OCI-LY7 (cell line): ENCODE results near the gene PRX. TPM values are rescaled to one million over a fixed set of nuclear protein-coding genes. Genes with fewer than 3 reads are reported as not detected.

Experiments
- BruUV-seq: library from RNA; stranded (reverse); fragments of 400-500 nt; replicated peaks from 2 replicates; lab custom pipeline; 2021; lab: Mats Ljungman, UMichigan
- CTCF ChIA-PET: fragments of 300-600 bp; sonication (Branson Sonifier 250); formaldehyde crosslinking; loops from one replicate; lab custom pipeline; 2022; ENCODE audit warnings: antibody characterized with exemption; ENCODE audit not compliant: unreplicated experiment; lab: Charles Lee
- POLR2A ChIA-PET: fragments of 300-600 bp; sonication (Branson Sonifier 250); formaldehyde crosslinking; loops from one replicate; lab custom pipeline; 2022; ENCODE audit warnings: antibody characterized with exemption; lab: Charles Lee
- DNase-seq: peaks from one replicate; pipeline ENCODE4 v3.0.0-alpha.2; 2015; ENCODE audit warnings: low spot score
- H2AFZ ChIP-seq: fragments of 200-600 bp; sonication (generic), shearing (Covaris generic); 2 replicates; pipeline ENCODE4 v1.6.1; 2014; ENCODE audit warnings: mild to moderate bottlenecking, antibody characterized with exemption, low read length, moderate library complexity
- H3K27ac ChIP-seq: fragments of 200-600 bp; sonication (generic); 2 replicates; pipeline ENCODE4 v1.5.1; 2014; ENCODE audit warnings: mixed run types, low read depth, mild to moderate bottlenecking, moderate library complexity, low read length, inconsistent platforms; ENCODE audit not compliant: poor library complexity, severe bottlenecking
- H3K36me3 ChIP-seq: fragments of 200-600 bp; sonication (generic); 2 replicates; pipeline ENCODE4 v1.6.1; 2014; ENCODE audit warnings: mild to moderate bottlenecking, antibody characterized with exemption, low read length, moderate library complexity, mixed read lengths; ENCODE audit not compliant: insufficient read depth
- H3K4me1 ChIP-seq: fragments of 200-600 bp; sonication (generic); 2 replicates; pipeline ENCODE4 v1.5.1; 2014; ENCODE audit warnings: mild to moderate bottlenecking, low read length; ENCODE audit not compliant: insufficient read depth, poor library complexity, severe bottlenecking
- H3K4me2 ChIP-seq: fragments of 200-600 bp; sonication (generic); 2 replicates; pipeline ENCODE4 v1.6.1; 2014; ENCODE audit warnings: mild to moderate bottlenecking, low read length
- H3K4me3 ChIP-seq: fragments of 200-600 bp; sonication (generic); 2 replicates; pipeline ENCODE4 v1.5.1; 2014; ENCODE audit warnings: mild to moderate bottlenecking, low read depth, low read length; ENCODE audit not compliant: poor library complexity, severe bottlenecking
- H3K79me2 ChIP-seq: fragments of 200-600 bp; sonication (generic); 2 replicates; pipeline ENCODE4 v1.6.1; 2016; ENCODE audit warnings: low read depth, mild to moderate bottlenecking, low read length, moderate library complexity, mixed read lengths; ENCODE audit not compliant: insufficient read depth
- H3K9me2 ChIP-seq: fragments of 200-600 bp; sonication (generic); 2 replicates; pipeline ENCODE4 v1.6.1; 2016; ENCODE audit warnings: mild to moderate bottlenecking, low read length, mixed read lengths; ENCODE audit not compliant: insufficient read depth
- H3K9me3 ChIP-seq: fragments of 200-600 bp; sonication (generic); 2 replicates; pipeline ENCODE4 v1.6.1; 2014; ENCODE audit warnings: mild to moderate bottlenecking, mixed run types, low read length, mixed read lengths
- H4K20me1 ChIP-seq: fragments of 200-600 bp; sonication (generic); 2 replicates; pipeline ENCODE4 v1.6.1; 2014; ENCODE audit warnings: mild to moderate bottlenecking, antibody characterized with exemption, low read length, moderate library complexity, mixed read lengths; ENCODE audit not compliant: insufficient read depth
- EZH2phosphoT487 ChIP-seq: fragments of 200-600 bp; sonication (generic); IDR thresholded peaks from 2 replicates; pipeline ENCODE4 v1.6.1; 2018; ENCODE audit warnings: low read depth, borderline replicate concordance, mild to moderate bottlenecking, mixed run types, antibody characterized with exemption, low read length, moderate library complexity, mixed read lengths
- intact Hi-C: fragments of 100-400 bp; cut with micrococcal nuclease; formaldehyde crosslinking; loops from one replicate; pipeline ENCODE4 v1.10.0; 2022; ENCODE audit not compliant: unreplicated experiment
- total RNA-seq, 2 experiments: library from RNA; depleted of rRNA in 1 of 2; stranded (reverse); fragments of >200 nt in 1 of 2; shearing (Covaris generic) in 1 of 2; gene quantifications; 2 replicates each; pipeline ENCODE4 v1.2.3, GENCODE V29; 2014 to 2022
- TF ChIP-seq, protein P1 (sequence below): fragments of 200-600 bp; sonication (generic); conservative IDR thresholded peaks from 2 replicates; pipeline ENCODE4 v1.5.1; 2014; ENCODE audit warnings: mild to moderate bottlenecking, antibody characterized with exemption, low read length, moderate library complexity, mixed read lengths

Gene PRX
- total RNA-seq, 2 experiments from 2014 or later, result 2.2 to 4.9 TPM

DNA sequence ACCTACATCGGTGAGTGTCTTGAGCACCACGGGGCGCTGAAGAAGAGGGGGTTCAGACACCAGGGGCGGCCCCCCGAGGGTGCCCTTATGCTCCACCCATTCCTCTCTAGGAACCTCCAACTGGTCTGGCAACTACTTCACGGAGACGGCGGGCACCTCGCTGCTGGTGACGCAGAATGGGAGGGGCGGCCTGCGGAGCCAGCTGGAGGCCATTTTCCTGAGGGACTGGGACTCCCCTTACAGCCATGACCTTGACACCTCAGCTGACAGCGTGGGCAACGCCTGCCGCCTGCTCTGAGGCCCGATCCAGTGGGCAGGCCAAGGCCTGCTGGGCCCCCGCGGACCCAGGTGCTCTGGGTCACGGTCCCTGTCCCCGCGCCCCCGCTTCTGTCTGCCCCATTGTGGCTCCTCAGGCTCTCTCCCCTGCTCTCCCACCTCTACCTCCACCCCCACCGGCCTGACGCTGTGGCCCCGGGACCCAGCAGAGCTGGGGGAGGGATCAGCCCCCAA lies 35.2 kb downstream of the PRX start:
- H3K9me2 ChIP-seq, result no peaks in the 10 kb centered on the region
- no peaks in the 10 kb centered on the region for H3K79me2 ChIP-seq
- no peaks in the 10 kb centered on the region for H3K4me1 ChIP-seq
- no peak overlapping the region for H3K4me3 ChIP-seq
- BruUV-seq, result TSS peak; percentile 78
- intact Hi-C loops, result loop anchor here (5.0 kb wide), 1 partner anchor 71 kb away; no protein-coding TSS in a partner anchor
- no peak for TF ChIP-seq EZH2phosphoT487
- TF ChIP-seq, protein P1, sequence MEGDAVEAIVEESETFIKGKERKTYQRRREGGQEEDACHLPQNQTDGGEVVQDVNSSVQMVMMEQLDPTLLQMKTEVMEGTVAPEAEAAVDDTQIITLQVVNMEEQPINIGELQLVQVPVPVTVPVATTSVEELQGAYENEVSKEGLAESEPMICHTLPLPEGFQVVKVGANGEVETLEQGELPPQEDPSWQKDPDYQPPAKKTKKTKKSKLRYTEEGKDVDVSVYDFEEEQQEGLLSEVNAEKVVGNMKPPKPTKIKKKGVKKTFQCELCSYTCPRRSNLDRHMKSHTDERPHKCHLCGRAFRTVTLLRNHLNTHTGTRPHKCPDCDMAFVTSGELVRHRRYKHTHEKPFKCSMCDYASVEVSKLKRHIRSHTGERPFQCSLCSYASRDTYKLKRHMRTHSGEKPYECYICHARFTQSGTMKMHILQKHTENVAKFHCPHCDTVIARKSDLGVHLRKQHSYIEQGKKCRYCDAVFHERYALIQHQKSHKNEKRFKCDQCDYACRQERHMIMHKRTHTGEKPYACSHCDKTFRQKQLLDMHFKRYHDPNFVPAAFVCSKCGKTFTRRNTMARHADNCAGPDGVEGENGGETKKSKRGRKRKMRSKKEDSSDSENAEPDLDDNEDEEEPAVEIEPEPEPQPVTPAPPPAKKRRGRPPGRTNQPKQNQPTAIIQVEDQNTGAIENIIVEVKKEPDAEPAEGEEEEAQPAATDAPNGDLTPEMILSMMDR, result no peak
- peaks cover 3% of the 10 kb centered on the region; the same call in 1 of the 2 replicates for H3K36me3 ChIP-seq
- no peak for DNase-seq
- ChIA-PET POLR2A (no interaction called here), CTCF (no interaction called here)
- no peak overlapping the region for H3K27ac ChIP-seq
- H2AFZ ChIP-seq, result no peak overlapping the region
- H4K20me1 ChIP-seq, result no peaks in the 10 kb centered on the region
- no peaks in the 10 kb centered on the region for H3K9me3 ChIP-seq
- no peak overlapping the region for H3K4me2 ChIP-seq

DNA sequence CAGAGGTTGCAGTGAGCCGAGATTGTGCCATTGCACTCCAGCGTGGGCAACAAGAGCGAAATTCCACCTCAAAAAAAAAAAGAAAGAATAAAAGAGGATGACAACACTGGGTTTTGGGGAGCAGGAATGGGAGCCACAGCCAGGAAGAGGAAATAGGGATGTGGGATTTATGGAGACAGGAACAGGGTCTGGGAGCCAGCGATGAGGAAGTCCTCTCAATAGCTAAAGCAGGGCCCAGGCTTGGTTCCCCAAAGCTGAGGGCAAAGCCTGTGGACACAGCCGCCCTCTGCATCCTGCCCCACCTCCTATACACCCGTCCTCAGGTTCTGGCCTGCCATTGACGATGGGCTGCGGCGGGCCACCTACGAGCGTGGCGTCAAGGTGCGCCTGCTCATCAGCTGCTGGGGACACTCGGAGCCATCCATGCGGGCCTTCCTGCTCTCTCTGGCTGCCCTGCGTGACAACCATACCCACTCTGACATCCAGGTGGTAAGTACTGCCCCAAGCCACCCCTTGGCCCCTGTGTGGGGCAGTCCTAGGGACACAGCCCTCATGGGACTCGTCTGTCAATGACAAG lies 36.8 kb downstream of the PRX start:
- ChIA-PET CTCF (no interaction called here), POLR2A (no interaction called here)
- Histone ChIP-seq H3K9me3 (no peaks in the 10 kb centered on the region), H2AFZ (no peak overlapping the region), H3K4me1 (no peaks in the 10 kb centered on the region), H4K20me1 (no peaks in the 10 kb centered on the region), H3K9me2 (no peaks in the 10 kb centered on the region), H3K4me2 (no peak overlapping the region), H3K36me3 (peaks cover 3% of the 10 kb centered on the region; the same call in 1 of the 2 replicates), H3K79me2 (no peaks in the 10 kb centered on the region), H3K27ac (no peak overlapping the region), H3K4me3 (no peak overlapping the region)
- no TSS peak for BruUV-seq
- intact Hi-C loops, result loop anchor here (5.0 kb wide), 1 partner anchor 69 kb away; no protein-coding TSS in a partner anchor
- TF ChIP-seq, protein P1, result no peak
- TF ChIP-seq EZH2phosphoT487, result no peak
- no peak for DNase-seq

DNA sequence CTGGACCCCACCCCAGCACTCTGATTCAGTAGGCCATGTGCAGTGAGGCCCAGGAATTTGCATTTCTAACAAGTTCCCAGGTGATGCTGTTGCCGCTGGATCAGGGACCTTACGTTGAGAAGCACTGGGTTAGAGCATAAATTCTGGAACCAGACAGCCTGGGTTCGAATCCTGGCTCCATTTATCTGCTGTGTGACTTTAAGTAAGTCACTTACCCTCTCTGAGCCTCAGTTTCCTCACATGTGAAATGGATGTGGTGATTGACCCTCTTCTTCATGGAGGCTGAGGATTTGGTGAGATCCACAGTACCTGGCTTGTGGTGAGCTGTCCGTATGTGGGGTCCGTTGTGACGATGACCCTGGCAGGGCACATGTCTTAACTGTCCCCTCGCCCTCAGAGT lies 39.1 kb downstream of the PRX start:
- intact Hi-C loops, result no loop called here
- no peak for TF ChIP-seq EZH2phosphoT487
- TF ChIP-seq, protein P1, result no peak
- Histone ChIP-seq H2AFZ (no peak overlapping the region), H3K9me3 (no peaks in the 10 kb centered on the region), H3K36me3 (peaks cover 3% of the 10 kb centered on the region; the same call in 1 of the 2 replicates), H3K4me2 (no peak overlapping the region), H3K9me2 (no peaks in the 10 kb centered on the region), H4K20me1 (no peaks in the 10 kb centered on the region), H3K27ac (no peak overlapping the region), H3K4me1 (no peaks in the 10 kb centered on the region), H3K4me3 (no peak overlapping the region), H3K79me2 (no peaks in the 10 kb centered on the region)
- BruUV-seq, result no TSS peak
- ChIA-PET POLR2A (interaction anchor here (0.7 kb wide), 1 partner anchor 88 kb away, joined by 3 read pairs; no protein-coding TSS in a partner anchor), CTCF (no interaction called here)
- DNase-seq, result no peak
